Lower leg skin (tissue), 3 donors: ENCODE measurements around the gene IGFN1.

ENCODE experiments used
- CTCF ChIP-seq, 3 donors: fragments of 450-650 bp; IDR thresholded peaks; one replicate each; pipeline ENCODE4 v1.5.1; 2016; ENCODE audit warnings: antibody characterized with exemption in 3 of 3, mild to moderate bottlenecking in 3 of 3, moderate library complexity in 2 of 3
- POLR2A ChIP-seq, 2 donors: fragments of 450-650 bp; IDR thresholded peaks; one replicate each; pipeline ENCODE4 v1.6.1; 2016 to 2017; ENCODE audit warnings: antibody characterized with exemption in 2 of 2, mild to moderate bottlenecking in 1 of 2, moderate library complexity in 1 of 2

GRCh38 chr1:201157949-201158348 lies 32.7 kb upstream of the IGFN1 start:
- no peak for TF ChIP-seq CTCF (IDR thresholded peaks at IDR 0.05)
- no peak for TF ChIP-seq POLR2A (IDR thresholded peaks at IDR 0.05)
